Kidney capillary endothelial cell (primary cell): ENCODE data around the gene DCHS1.
A peak's percentile ranks its signal among the peaks of the same experiment; 100 is the strongest.

Experiments
- DNase-seq: peaks from one replicate; pipeline ENCODE4 v3.0.0-alpha.2; 2018; ENCODE audit warnings: low spot score

Gene DCHS1

GRCh38 chr11:6612213-6613041, 43.2 kb downstream of the DCHS1 start, which contains the start of gene TAF10:
Gene TAF10, minus strand, starts transcription at chr11:6612216. Its CDS starts 27 bp downstream, at chr11:6612189.
- peak; percentile 96 for DNase-seq

GRCh38 chr11:6611963-6612212, 43.7 kb downstream of the DCHS1 start:
- DNase-seq: no peak

- DNase-seq: no peak
Observed at GRCh38 chr11:6611092-6611962, 44.3 kb downstream of the DCHS1 start.

- no peak for DNase-seq
Observed at GRCh38 chr11:6610591-6610990, 45.0 kb downstream of the DCHS1 start.

GRCh38 chr11:6609502-6610015, 46.0 kb downstream of the DCHS1 start:
- DNase-seq: no peak

GRCh38 chr11:6608726-6609501, 46.7 kb downstream of the DCHS1 start:
- DNase-seq: no peak

GRCh38 chr11:6608011-6608410, 47.6 kb downstream of the DCHS1 start:
- no peak for DNase-seq

- DNase-seq: no peak
Observed at GRCh38 chr11:6607190-6607795, 48.3 kb downstream of the DCHS1 start.

GRCh38 chr11:6606471-6607189, 49.0 kb downstream of the DCHS1 start:
- peak; percentile 96 for DNase-seq

GRCh38 chr11:6604790-6605189, 50.8 kb downstream of the DCHS1 start:
- DNase-seq: no peak

GRCh38 chr11:6604081-6604626, 51.5 kb downstream of the DCHS1 start:
- no peak for DNase-seq

- peak; percentile 82 for DNase-seq
Observed at GRCh38 chr11:6603287-6604080, 52.1 kb downstream of the DCHS1 start, which contains the start of the genes ILK and RRP8. Gene ILK, plus strand, starts transcription at chr11:6603774. Its CDS starts 498 bp downstream, at chr11:6604272. Gene RRP8, minus strand, starts transcription at chr11:6603616. Its CDS starts 114 bp downstream, at chr11:6603502.

- no peak for DNase-seq
Observed at GRCh38 chr11:6602096-6602940, 53.3 kb downstream of the DCHS1 start.

GRCh38 chr11:6601041-6601461, 54.6 kb downstream of the DCHS1 start:
- no peak for DNase-seq

- DNase-seq: no peak
Observed at GRCh38 chr11:6599881-6600390, 55.7 kb downstream of the DCHS1 start.

- DNase-seq: no peak
Observed at GRCh38 chr11:6599449-6599848, 56.2 kb downstream of the DCHS1 start.

- DNase-seq: no peak
Observed at GRCh38 chr11:6598555-6598954, 57.1 kb downstream of the DCHS1 start.

GRCh38 chr11:6596239-6596877, 59.3 kb downstream of the DCHS1 start:
- no peak for DNase-seq
